ENCODE results near the gene EML4.

DNA sequence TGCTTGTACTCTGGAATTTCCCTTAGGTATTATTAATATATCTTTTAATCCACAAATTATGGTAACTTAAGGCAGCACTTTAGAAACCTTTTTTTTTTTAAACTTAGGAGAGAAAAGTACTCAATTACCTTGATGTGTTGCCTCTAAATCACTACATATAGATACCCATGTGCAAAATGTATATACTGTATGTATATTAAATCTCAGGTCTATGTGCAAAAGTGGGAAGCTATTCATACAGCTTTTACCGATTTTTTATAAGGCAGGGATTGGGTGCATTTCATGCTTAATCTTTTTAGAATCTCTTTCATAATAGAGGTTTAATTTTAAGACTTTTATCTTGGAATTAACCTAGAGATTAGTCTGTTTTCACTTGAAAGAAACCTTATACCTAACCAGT lies 3.4 kb downstream of the EML4 start:
- TF ChIP-seq CTCF (IDR thresholded peaks at IDR 0.05; ENCODE audit: insufficient read depth, low read depth, low read length) (no peak), EZH2 (IDR thresholded peaks at IDR 0.05; ENCODE audit: insufficient read depth, low read length) (no peak)

All from astrocyte (in vitro differentiated cells and primary cell).